Measurements from ENCODE around the gene GPR32.
"Not testable (repeated sequence)": the region's sequence is repeated elsewhere in the genome, so short reads cannot be mapped to it uniquely, and the experiment has no call there.

GPR32 gene

DNA sequence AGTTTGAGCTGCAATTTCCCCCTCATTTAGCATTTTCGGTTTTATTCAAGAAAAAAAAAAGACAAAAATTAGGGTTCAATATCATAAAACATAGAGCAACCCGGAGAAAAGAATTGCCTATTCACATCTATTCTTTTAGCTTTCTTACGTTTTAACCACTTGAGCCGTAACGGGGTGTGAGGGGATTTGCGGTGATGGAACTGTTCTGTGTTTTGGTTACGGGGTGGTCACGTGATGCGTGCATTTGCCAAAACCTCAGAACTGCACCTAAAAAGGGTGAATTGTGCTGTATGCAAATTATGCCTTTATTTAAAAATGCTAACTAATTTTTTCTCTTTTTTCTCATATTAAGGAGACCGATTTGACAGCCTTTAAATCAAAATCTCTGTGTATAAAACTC lies 25.0 kb upstream of the GPR32 start:
- no peak for DNase-seq (ENCODE audit: extremely low read depth in 1 of 2, low read depth in 1 of 2)

DNA sequence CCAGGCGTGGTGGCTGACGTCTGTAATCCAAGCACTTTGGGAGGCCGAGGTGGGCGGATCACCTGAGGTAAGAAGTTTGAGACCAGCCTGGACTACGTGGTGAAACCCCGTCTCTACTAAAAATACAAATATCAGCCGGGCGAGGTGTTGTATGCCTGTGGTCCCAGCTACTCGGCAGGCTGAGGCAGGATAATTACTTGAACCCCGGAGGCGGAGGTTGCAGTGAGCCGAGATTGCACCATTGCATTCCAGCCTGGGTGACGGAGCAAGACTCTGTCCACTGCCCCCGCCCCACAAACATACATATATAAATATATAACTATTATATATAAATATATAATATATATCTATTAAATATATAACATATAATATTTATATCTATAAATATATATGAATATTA lies 23.1 kb upstream of the GPR32 start:
- DNase-seq (ENCODE audit: extremely low read depth in 1 of 2, low read depth in 1 of 2): not testable (repeated sequence)

DNA sequence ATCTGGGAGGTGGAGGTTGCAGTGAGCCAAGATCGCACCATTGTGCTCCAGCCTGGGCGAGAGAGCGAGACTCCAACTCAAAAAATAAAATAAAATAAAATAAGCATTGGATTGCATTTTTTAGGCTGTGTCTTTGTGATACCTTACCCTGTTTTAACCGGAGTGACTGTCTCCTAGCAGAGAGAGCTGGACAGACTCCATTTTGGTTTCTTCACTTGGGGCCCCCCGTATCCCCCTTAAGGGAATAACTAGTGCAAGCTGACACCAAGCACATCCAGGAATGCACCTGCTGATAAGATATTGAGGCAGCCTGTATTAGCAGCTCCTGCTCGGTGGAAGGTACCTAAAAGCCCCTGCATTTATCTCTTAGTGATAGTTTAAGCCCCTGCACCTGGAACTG lies 20.8 kb upstream of the GPR32 start:
- no peak for DNase-seq (ENCODE audit: extremely low read depth in 1 of 2, low read depth in 1 of 2)

DNA sequence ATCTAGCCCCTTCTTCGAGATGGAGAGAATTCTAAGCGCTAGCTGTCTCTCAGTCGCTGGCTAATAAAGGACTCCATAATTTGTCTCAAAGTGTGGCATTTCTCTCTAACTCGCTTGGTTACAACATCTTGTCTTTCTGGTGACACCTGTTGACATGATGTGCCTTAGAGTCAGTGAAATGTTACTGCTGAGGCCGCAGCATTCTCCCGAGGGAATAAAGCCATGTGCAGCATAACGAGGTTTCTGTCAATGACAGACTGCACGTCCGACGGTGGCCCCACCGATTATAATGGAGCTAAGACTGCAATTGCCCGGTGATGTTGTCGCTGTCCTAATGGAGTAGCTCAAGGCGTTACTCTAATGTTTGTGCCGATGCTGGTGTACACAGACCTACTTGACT lies 20.3 kb upstream of the GPR32 start:
- DNase-seq (ENCODE audit: extremely low read depth in 1 of 2, low read depth in 1 of 2): no peak

DNA sequence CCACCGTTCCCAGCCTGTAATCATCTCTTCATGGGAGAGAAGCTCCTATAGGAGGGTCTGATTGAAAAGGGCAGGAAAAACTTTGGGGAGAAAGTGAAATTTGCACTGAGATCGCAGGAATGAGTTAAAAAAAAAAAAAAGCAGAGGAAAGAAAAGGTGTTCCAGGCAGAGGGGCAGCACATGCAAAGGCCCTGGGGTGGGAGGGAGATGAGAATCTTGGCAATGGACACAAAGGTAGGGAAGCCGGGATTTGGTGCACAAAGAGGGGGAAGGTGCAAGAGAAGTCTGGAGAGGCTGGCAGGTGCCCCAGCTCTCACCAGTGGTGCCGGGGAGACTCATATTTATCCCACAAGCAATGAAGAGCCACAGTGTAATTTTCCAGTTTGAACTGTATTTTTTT lies 16.4 kb upstream of the GPR32 start:
- no peak for DNase-seq (ENCODE audit: extremely low read depth in 1 of 2, low read depth in 1 of 2)

DNA sequence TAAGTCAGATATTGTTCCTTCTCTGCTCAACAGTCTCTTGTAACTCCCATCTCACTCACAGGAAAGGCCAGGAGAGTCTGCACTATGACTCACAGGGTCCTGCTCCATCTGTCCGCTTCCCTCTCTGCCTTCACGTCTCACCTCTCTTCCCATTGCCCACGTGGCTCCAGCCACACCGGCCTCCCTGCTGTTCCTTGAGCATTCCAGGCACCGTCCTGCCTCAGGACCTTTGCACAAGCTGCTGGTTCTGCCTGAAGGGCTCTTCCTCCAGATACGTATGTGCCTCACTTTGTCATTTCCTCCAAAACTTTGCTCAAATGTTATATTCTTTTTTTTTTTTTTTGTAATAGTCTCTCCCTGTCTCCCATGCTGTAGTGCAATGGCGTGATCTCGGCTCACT lies 14.0 kb upstream of the GPR32 start:
- not testable (repeated sequence) for DNase-seq (ENCODE audit: extremely low read depth in 1 of 2, low read depth in 1 of 2)

DNA sequence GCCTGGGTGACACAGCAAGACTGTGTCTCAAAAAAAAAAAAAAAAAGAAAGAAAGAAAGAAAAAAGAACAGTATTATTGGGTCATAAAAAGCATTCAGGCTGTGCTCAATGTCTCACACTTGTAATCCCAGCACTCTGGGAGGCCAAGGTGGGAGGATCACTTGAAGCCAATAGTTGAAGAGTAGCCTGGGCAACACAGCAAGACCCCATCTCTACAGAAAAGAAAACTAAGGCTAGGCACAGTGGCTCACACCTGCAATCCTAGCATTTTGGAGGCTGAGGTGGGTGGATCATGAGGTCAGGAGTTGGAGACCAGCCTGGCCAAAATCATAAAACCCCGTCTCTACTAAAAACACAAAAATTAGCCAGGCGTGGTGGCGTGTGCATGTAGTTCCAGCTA lies 12.6 kb upstream of the GPR32 start:
- DNase-seq (ENCODE audit: extremely low read depth in 1 of 2, low read depth in 1 of 2): not testable (repeated sequence)

DNA sequence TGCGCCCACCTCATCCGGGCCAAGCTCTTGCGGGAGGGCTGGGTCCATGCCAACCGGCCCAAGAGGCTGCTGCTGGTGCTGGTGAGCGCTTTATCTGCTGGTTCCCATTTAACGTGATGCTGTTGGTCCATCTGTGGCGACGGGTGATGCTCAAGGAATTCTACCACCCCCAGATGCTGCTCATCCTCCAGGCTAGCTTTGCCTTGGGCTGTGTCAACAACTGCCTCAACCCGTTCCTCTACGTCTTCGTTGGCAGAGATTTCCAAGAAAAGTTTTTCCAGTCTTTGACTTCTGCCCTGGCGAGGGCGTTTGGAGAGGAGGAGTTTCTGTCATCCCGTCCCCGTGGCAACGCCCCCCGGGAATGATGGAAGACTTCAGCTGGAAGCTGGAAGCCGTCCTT lies 11.2 kb upstream of the GPR32 start:
- DNase-seq (ENCODE audit: extremely low read depth in 1 of 2, low read depth in 1 of 2): not testable (repeated sequence)

DNA sequence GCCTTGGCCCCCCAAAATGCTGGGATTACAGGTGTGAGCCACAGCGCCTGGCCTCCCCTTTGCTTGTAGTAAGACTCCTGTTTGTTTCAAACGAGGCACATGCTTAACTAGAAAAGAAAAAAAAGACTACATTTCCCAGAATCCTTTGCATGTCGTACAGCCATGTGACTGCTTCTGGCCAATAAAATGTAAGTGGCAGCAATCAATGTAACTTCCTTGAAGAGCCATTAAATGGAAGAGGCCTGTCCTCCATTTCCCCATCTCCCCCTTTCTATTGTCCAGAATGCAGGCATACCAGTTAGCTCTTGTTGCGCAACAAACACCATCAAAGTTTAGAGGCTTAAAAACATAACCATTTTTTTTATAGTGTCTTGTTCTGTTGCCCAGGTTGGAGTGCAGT lies 10.4 kb upstream of the GPR32 start:
- no peak for DNase-seq (ENCODE audit: extremely low read depth in 1 of 2, low read depth in 1 of 2)

DNA sequence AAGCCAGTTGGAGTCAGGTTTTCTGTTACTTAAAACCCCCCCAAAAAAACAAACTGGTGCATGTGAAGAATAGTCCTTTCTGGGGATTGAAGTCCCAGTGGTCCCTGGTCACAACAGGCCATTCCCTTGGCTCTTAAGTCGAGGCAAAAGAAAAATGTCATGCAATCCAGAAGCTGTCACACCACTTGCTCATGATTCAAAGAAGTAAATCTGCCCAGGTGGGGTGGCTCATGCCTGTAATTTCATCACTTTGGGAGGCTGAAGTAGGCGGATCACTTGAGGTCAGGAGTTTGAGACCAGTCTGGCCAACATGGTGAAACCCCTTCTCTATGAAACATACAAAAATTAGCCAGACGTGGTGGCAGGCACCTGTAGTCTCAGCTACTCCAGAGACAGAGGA lies 8.8 kb upstream of the GPR32 start:
- DNase-seq (ENCODE audit: extremely low read depth in 1 of 2, low read depth in 1 of 2): not testable (repeated sequence)

DNA sequence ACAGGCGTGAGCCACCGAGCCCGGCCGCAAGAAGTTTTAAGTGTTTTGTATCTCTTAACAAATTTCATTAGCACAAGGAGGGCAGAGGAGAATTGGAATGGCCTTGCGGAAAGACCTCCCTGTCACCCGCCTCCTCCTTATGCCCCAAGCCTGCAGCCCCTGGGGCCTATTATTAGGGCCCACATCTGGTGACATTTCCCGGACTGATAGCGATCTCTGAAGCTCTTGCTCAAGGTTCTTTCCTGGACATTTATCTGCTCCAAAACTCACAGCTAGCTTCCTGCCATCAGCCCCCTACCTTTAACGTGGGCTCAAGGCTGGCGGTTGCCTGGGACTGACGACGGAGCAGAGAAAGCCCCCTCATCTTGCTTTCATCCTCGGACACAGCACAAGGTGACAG lies 6.7 kb upstream of the GPR32 start:
- DNase-seq (ENCODE audit: extremely low read depth in 1 of 2, low read depth in 1 of 2): not testable (repeated sequence)

DNA sequence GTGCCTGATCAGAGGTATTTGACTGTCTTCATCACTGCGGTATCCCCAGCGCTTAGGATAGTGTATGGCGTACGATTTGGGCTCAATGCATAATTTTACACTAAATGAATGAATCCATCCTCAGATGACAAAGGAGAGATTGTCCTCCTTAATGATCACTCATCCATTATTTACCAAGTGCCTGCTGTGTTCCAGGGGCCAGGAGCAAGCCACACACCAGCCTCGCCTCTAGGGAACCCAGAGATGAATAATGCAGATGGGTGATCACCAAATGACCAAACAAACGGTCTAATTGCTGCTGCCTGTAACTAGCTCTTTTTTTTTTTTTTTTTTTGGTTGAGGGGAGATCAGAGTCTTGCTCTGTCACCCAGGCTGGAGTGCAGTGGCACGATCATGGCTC lies 5.9 kb upstream of the GPR32 start:
- DNase-seq (ENCODE audit: extremely low read depth in 1 of 2, low read depth in 1 of 2): no peak

DNA sequence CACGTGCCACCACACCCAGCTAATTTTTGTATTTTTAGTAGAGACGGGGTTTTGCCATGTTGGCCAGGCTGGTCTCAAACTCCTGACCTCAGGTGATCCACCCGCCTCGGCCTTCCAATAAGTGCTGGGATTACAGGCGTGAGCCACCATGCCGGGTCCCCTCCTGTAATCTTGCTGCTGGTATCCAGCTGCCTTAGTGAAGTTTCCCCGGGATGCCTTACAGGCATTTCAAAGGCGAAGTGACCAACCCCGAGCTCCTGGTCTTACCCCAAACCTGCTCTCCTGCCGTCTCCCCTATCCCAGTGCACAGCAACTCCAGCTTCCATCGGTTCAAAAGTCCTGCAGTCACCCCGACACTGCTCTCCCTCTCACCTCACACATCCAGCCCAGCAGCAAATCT lies 3.5 kb upstream of the GPR32 start:
- DNase-seq (ENCODE audit: extremely low read depth in 1 of 2, low read depth in 1 of 2): not testable (repeated sequence)

DNA sequence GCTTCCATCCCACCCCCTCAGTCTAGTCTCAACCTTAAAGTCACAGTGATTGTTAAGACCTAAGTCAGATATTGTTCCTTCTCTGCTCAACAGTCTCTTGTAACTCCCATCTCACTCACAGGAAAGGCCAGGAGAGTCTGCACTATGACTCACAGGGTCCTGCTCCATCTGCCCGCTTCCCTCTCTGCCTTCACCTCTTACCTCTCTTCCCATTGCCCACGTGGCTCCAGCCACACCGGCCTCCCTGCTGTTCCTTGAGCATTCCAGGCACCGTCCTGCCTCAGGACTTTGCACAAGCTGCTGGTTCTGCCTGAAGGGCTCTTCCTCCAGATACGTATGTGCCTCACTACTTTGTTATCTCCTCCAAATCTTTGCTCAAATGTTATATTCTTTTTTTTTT lies 3.0 kb upstream of the GPR32 start:
- not testable (repeated sequence) for DNase-seq (ENCODE audit: extremely low read depth in 1 of 2, low read depth in 1 of 2)

DNA sequence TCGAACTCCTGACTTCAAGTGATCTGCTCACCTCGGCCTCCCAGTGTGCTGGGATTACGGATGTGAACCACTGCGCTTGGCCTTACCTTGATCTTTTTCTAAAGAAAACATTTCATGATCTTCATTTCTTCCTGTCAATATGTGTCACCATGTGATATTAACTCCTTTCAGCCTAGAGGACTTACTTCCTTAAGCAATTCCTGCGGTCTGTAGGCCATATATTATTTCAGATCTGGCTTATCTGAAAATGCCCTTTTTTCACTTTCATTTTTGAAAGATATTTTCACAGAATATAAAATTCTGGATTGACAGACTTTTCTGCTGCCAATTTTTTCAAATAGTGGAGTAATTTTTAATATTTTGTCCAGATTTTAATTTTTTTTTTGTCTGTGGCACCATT lies 2.0 kb upstream of the GPR32 start:
- no peak for DNase-seq (ENCODE audit: extremely low read depth in 1 of 2, low read depth in 1 of 2)

DNA sequence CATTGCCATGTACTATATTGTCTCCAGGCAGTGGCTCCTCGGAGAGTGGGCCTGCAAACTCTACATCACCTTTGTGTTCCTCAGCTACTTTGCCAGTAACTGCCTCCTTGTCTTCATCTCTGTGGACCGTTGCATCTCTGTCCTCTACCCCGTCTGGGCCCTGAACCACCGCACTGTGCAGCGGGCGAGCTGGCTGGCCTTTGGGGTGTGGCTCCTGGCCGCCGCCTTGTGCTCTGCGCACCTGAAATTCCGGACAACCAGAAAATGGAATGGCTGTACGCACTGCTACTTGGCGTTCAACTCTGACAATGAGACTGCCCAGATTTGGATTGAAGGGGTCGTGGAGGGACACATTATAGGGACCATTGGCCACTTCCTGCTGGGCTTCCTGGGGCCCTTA lies 624 bp downstream of the GPR32 start:
- no peak for DNase-seq (ENCODE audit: extremely low read depth in 1 of 2, low read depth in 1 of 2)

DNA sequence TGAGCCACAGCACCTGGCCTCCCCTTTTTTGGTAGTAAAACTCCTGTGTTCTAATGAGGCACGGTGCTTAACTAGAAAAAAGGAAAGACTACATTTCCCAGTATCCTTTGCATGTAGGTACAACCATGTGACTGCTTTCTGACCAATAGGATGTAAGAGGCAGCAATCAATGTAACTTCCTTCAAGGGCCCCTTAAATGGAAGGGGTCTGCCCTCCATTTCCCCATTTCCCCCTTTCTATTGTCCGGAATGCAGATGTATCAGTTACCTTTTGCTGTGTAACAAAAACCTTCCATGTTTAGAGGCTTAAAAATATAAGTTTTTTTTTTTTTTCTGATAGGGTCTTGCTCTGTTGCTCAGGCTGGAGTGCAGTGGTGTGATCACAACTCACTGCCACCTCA lies 2.2 kb downstream of the GPR32 start:
- DNase-seq (ENCODE audit: extremely low read depth in 1 of 2, low read depth in 1 of 2): no peak

DNA sequence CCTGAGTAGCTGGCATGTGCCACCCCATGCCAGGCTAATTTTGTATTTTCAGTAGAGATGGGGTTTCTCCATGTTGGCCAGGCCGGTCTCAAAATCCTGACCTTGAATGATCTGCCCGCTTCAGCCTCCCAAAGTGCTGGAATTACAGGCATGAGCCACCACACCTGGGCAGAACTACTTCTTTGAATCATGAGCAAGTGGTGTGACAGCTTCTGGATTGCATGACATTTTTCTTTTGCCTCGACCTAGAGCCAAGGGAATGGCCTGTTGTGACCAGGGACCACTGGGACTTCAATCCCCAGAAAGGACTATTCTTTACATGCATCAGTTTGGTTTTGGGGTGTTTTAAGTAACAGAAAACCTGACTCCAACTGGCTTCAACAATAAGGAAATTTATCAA lies 2.6 kb downstream of the GPR32 start:
- DNase-seq (ENCODE audit: extremely low read depth in 1 of 2, low read depth in 1 of 2): not testable (repeated sequence)

DNA sequence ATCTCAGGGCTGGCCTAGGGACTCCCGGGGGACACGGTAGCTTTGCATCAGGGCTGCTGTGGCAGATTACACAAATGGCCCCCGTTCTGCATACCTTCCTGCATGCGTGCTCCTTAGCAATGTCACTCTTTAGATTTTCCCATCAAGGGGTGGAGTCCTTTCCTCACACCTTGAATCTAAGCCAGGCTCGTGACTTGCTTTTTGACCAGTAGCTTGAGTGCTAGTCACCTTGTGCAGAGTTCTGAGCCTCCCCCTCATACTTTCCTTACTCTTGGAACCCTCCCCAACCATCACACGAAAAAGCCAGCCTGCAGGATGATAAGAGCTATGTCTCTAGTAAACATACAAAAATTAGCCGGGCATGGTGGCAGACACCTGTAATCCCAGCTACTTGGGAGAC lies 3.2 kb downstream of the GPR32 start:
- DNase-seq (ENCODE audit: extremely low read depth in 1 of 2, low read depth in 1 of 2): not testable (repeated sequence)

DNA sequence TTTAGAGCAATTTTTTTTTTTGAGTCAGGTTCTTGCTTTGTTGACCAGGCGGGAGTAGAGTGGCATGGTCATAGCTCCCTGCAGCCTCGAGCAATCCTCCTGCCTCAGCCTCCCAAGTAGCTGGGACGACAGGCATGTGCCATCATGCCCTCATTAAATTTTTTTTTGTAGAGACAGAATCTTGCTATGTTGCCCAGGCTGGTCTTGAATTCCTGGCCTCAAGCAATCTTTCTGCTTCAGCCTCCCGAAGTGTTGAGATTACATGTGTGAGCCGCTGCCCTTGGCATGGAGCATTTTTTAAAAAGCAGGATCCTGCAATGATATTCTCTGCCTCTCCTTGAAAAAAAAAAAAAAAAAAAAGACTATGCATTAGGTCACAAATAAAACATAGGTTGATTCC lies 5.9 kb downstream of the GPR32 start:
- no peak for DNase-seq (ENCODE audit: extremely low read depth in 1 of 2, low read depth in 1 of 2)

DNA sequence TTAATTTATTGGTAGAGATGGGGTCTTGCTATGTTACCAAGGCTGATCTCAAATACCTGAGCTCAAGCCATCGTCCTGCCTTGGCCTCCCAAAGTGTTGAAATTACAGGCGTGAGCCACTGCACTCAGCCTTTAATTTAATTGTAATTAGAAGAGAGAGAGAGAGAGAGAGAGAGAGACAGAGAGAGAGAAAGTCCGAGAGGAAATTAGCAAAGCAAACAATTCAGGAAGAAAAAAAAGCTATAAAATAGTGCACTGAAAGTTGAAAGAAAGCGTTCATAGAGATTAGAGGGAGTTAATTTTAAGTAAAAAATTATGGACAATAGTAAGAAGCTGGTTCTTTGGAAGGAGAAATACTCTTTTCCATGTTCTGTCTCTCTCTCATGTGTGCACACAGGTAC lies 7.0 kb downstream of the GPR32 start:
- no peak for DNase-seq (ENCODE audit: extremely low read depth in 1 of 2, low read depth in 1 of 2)

DNA sequence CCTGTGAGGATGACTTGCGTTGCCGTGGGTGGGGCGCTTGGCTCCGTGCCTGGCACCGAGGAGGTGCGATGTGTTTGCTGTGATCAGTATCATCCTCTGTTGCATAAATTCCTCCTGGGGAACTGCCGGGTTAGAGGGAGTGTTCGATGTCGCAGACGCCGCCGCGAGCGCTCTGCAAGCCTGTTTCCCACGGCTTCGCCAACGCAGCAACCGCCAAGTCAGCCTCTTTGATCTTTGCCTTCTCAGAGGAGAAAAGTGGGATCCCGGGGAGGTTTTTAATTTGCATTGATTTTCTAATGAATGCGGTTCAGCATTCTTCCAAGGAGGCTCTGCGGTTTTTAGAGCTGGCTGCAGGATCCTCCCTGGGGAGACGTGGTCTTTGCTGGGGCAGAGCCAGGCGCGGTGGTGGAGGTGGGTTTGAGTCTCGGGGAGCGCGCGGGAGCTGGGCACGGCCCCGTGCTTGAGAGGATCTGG lies 7.6 kb downstream of the GPR32 start:
- no peak for DNase-seq (ENCODE audit: extremely low read depth in 1 of 2, low read depth in 1 of 2)

DNA sequence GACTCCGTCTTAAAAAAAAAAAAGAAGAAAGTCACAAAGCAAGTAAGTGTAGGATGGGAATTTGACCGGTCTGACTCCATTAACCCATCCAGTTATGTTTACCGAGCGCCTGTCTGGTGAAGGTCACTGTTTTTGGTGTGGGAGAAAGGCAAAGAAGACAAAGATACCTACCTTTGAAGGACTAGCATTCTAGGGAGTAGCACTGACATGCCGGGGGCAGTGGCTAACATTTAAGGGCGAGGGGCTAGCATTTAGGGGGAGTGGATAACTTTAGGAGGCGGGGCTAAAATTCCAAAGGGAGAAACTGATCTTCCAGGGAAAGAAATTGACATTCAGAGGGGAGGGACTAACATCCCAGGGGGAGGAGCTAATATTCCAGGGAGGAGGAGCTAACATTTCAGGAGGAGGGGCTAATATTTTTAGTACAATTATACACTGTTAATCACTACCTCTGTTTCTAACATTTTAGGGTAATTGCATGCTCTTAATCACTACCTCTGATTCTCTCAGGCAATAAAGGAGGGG lies 8.7 kb downstream of the GPR32 start:
- DNase-seq (ENCODE audit: extremely low read depth in 1 of 2, low read depth in 1 of 2): no peak
